Mucosa of descending colon (tissue), 3 donors: ENCODE results near the gene IFNAR1. TPM values are rescaled to one million over a fixed set of nuclear protein-coding genes. Genes with fewer than 3 reads are reported as not detected.

Experiments
- ATAC-seq: fragments of 200-7000 bp; cut with Tn5 transposase; one replicate; pipeline ENCODE4 v1.9.1; 2020; ENCODE audit warnings: mild to moderate bottlenecking, moderate library complexity
- DNase-seq, 3 donors: peaks; one replicate each; pipeline ENCODE4 v3.0.0-alpha.2; 2020
- H3K36me3 ChIP-seq: fragments of 200-600 bp; one replicate; pipeline ENCODE4 v1.8.0; 2021; ENCODE audit warnings: low read depth, mild to moderate bottlenecking
- H3K4me1 ChIP-seq: fragments of 200-600 bp; one replicate; pipeline ENCODE4 v1.8.0; 2021; ENCODE audit warnings: low read depth, mild to moderate bottlenecking
- H3K4me3 ChIP-seq: fragments of 200-600 bp; one replicate; pipeline ENCODE4 v1.8.0; 2021; ENCODE audit warnings: mild to moderate bottlenecking
- H3K9me3 ChIP-seq: fragments of 200-600 bp; one replicate; pipeline ENCODE4 v1.8.0; 2021; ENCODE audit warnings: mild to moderate bottlenecking
- intact Hi-C, 2 donors: fragments of 100-400 bp; cut with DNase I in 1 of 2; cut with micrococcal nuclease in 1 of 2; formaldehyde crosslinking; loops; one replicate each; pipeline versions ENCODE4 v1.11.0 to v1.11.1; 2022; cut with DNase I, micrococcal nuclease
- total RNA-seq, 3 donors: library from RNA; stranded (reverse); fragmentation: NEBNext Ultra II Directional in 2 of 3; extraction: Animal tissue kit (Norgen Biotek cat#: 25700) in 2 of 3; gene quantifications; one replicate each; pipeline versions ENCODE4 v1.2.1 to v1.2.4, GENCODE V29; 2021 to 2023
- TF ChIP-seq, protein P1 (sequence below): fragments of 200-600 bp; IDR thresholded peaks from one replicate; pipeline ENCODE4 v1.8.0; 2022; ENCODE audit warnings: antibody characterized with exemption, mild to moderate bottlenecking
- donor health status: DM: no; HTN: no; CAD: no; lungs with moderate emphysema.
- donor health status: DM: no; HTN: no; CAD: no.
- donor health status: DM: no; HTN: yes; CAD: no.

Gene IFNAR1
- total RNA-seq, 3 donors from 2014 or later, result 41.9 to 49.5 (median 43.3) TPM

DNA sequence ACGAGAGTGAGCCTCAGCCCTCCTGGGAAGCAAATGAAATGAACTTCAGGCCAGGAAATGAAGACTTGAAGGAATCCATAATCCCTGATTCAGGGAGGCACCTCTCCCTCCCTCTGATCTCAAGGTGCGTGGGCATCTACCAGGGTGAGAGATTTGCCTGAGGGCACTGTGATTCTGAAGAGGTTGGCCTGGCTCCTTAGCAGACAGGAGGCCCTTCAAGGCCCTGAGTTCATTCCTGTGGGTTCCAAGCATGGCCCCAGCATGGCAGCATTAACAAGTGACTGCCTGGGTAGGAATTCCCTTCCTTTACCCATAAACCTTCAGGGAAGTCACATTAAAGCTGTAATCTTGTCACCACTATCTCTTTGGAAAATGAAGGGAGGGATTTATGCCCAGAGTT, 48.7 kb downstream of the IFNAR1 start:
- DNase-seq, result no peak
- TF ChIP-seq, protein P1, sequence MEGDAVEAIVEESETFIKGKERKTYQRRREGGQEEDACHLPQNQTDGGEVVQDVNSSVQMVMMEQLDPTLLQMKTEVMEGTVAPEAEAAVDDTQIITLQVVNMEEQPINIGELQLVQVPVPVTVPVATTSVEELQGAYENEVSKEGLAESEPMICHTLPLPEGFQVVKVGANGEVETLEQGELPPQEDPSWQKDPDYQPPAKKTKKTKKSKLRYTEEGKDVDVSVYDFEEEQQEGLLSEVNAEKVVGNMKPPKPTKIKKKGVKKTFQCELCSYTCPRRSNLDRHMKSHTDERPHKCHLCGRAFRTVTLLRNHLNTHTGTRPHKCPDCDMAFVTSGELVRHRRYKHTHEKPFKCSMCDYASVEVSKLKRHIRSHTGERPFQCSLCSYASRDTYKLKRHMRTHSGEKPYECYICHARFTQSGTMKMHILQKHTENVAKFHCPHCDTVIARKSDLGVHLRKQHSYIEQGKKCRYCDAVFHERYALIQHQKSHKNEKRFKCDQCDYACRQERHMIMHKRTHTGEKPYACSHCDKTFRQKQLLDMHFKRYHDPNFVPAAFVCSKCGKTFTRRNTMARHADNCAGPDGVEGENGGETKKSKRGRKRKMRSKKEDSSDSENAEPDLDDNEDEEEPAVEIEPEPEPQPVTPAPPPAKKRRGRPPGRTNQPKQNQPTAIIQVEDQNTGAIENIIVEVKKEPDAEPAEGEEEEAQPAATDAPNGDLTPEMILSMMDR, result no peak
- ATAC-seq, result no peak
- H3K4me1 ChIP-seq, result peaks cover 4% of the 10 kb centered on the region
- H3K4me3 ChIP-seq, result no peak overlapping the region
- H3K36me3 ChIP-seq, result no peaks in the 10 kb centered on the region
- H3K9me3 ChIP-seq, result no peaks in the 10 kb centered on the region
- intact Hi-C loops, result loop anchor here in 1 of 2 donors (10.0 kb wide), 1 partner anchor 169 kb away; no protein-coding TSS in a partner anchor

DNA sequence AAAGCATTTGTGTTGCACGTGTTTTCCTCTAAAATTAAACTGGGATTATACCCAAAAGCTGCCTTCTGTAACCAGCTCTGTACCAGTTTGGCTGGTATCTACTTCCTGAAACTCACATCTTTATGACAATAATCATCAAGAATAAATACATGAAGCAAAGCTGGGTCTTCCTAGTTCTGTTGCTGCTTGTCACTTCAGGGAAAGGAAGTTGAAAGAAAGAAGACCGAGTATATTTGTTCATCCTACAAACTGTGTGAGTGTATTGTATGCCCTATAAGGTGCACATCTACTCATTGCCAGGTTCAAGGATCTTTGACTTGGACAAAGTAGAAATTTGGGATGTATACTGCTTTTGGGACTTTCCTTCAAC, 49.3 kb downstream of the IFNAR1 start:
- intact Hi-C loops, result loop anchor here in 1 of 2 donors (10.0 kb wide), 1 partner anchor 169 kb away; no protein-coding TSS in a partner anchor

DNA sequence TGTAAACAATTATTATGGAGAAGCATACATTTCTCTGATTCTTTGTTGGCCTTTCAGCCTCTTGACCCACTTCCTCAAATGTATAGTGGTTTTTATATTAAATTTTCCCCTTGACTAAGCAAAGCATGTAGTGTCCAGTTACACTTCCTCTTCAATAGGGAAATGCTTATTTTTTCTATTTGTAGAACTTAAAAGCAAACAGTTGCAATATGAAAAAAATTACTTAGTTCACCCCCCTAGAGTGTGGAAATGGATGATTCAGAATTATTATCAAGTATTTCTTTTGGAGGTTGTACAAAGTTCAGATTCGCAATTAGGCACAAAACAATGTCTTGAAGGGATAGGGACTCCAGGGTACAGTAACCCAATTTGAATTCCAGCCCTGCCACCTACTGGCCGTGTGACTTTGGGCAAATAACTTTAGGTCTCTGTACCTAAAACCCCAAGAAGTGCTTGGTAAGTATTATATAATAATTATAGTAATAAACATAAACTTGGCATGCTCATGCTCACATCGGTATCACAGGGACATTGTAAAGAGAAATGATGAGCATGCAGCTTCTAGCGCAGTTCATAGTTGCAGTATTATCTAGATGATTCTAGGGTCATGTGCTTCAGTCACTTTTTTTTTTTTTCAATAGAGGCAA, 49.8 kb downstream of the IFNAR1 start:
- TF ChIP-seq, protein P1, result peak; percentile 51
- peak; percentile 75 for ATAC-seq
- H3K4me1 ChIP-seq, result peaks cover 5% of the 10 kb centered on the region
- intact Hi-C loops, result loop anchor here in 1 of 2 donors (10.0 kb wide), 1 partner anchor 170 kb away; no protein-coding TSS in a partner anchor
- H3K36me3 ChIP-seq, result no peaks in the 10 kb centered on the region
- no peaks in the 10 kb centered on the region for H3K9me3 ChIP-seq
- peak in 2 of 3 donors; percentile 68 to 86 for DNase-seq
- H3K4me3 ChIP-seq, result no peak overlapping the region

More for the DNA sequence above, 49.3 kb downstream of the IFNAR1 start:
- no peak for DNase-seq
- H3K36me3 ChIP-seq, result no peaks in the 10 kb centered on the region
- H3K4me3 ChIP-seq, result no peak overlapping the region
- peaks cover 4% of the 10 kb centered on the region for H3K4me1 ChIP-seq
- peak; percentile 9 for ATAC-seq
- H3K9me3 ChIP-seq, result no peaks in the 10 kb centered on the region
- TF ChIP-seq, protein P1, result no peak

DNA sequence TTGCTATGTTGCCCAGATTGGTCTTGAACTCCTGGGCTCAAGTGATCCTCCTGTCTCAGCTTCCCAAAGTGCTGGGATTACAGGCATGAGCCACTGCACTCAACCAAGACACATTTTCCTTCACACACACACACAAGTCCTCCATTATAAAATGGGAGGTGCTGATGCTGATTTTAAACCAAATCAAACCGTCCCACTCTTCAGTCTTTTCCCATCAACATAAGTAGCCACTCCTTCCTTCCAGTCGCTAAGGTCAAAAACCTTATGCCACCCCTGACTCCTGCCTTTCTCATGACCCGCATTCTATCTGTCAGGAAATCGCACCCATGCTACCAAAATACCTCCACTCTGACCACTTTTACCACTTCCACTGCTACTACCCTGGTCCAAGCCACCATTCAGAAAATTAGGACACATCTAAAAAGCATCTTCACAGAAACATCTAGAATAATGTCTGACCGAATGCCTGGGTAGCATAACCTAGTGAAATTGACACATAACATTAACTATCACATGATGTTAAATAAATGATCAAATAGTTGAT, 50.4 kb downstream of the IFNAR1 start:
- intact Hi-C loops, result loop anchor here in 1 of 2 donors (10.0 kb wide), 1 partner anchor 170 kb away; no protein-coding TSS in a partner anchor
- ATAC-seq, result no peak
- TF ChIP-seq, protein P1, result no peak
- DNase-seq, result no peak
- peaks cover 11% of the 10 kb centered on the region for H3K4me1 ChIP-seq
- H3K4me3 ChIP-seq, result no peak overlapping the region
- no peaks in the 10 kb centered on the region for H3K9me3 ChIP-seq
- no peaks in the 10 kb centered on the region for H3K36me3 ChIP-seq

DNA sequence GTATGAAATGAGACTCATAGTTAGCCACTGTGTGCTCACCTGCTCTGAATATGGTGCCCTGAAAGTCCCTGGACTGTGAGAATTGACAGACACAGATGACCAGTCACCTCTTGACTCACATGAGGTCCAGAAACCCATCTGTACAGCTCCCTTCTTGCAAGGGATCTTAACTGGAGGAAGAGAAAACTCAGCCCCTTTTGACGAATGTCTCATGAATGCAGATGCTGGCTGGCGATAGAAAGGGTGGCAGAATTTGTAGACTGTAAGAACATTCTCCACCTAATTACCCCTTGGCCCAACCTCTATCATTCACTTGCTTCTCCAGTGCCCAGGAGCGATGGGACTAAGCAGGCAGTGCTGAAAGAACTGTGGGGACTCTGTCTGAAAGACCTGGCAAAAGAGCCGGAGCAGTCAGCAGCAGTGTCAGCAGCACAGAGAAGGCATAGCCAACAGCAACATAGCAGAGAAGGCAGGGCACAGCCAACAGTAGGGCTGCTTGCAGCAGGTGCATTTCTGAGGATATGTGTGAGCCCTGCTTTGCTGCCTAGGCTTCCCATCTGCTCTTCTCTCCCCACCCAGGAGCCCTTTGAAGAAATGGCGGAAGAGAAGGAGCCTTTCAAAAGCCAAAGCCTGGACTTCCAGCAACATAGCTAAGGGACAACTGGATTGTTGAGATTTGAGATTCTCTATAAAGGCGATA, 52.6 kb downstream of the IFNAR1 start:
- ATAC-seq, result no peak
- no peak for DNase-seq
- TF ChIP-seq, protein P1, result no peak
- Histone ChIP-seq H3K4me3 (no peak overlapping the region), H3K4me1 (peaks cover 20% of the 10 kb centered on the region), H3K9me3 (no peaks in the 10 kb centered on the region), H3K36me3 (no peaks in the 10 kb centered on the region)
- intact Hi-C loops, result loop anchor here in 1 of 2 donors (10.0 kb wide), 1 partner anchor 173 kb away; no protein-coding TSS in a partner anchor
